GM23338 (cell line): ENCODE measurements around the gene LRP1B. TPM values are rescaled to one million over a fixed set of nuclear protein-coding genes. Genes with fewer than 3 reads are reported as not detected.

Experiments used
- ATAC-seq: fragments of 200-7000 bp; cut with Tn5 transposase; 3 replicates; pipeline ENCODE4 v1.9.1; 2020
- DNase-seq: peaks from one replicate; pipeline ENCODE4 v3.0.0-alpha.2; 2015; ENCODE audit warnings: low spot score
- H2AFZ ChIP-seq: fragments of 200-600 bp; sonication (generic); 2 replicates; pipeline ENCODE4 v1.8.0; 2016; ENCODE audit warnings: antibody characterized with exemption, mild to moderate bottlenecking, moderate library complexity
- H3F3A ChIP-seq: fragments of 200-600 bp; sonication (generic); replicated peaks from 2 replicates; pipeline ENCODE4 v1.8.0; 2017; ENCODE audit warnings: antibody characterized with exemption, mixed run types, low read depth
- H3K27ac ChIP-seq: fragments of 200-600 bp; sonication (generic); 2 replicates; pipeline ENCODE4 v1.6.1; 2016; ENCODE audit warnings: low read depth
- H3K27me3 ChIP-seq: fragments of 200-600 bp; sonication (generic); 2 replicates; pipeline ENCODE4 v1.8.0; 2016; ENCODE audit warnings: mild to moderate bottlenecking, mixed run types, moderate library complexity; ENCODE audit not compliant: insufficient read depth
- H3K36me3 ChIP-seq: fragments of 200-600 bp; sonication (generic); 2 replicates; pipeline ENCODE4 v1.8.0; 2016; ENCODE audit warnings: mild to moderate bottlenecking; ENCODE audit not compliant: insufficient read depth
- H3K4me1 ChIP-seq: fragments of 200-600 bp; sonication (generic); 2 replicates; pipeline ENCODE4 v1.8.0; 2016; ENCODE audit warnings: mild to moderate bottlenecking, moderate library complexity; ENCODE audit not compliant: insufficient read depth
- H3K4me2 ChIP-seq: fragments of 200-600 bp; sonication (generic); 2 replicates; pipeline ENCODE4 v1.7.1; 2017; ENCODE audit warnings: mixed run types
- H3K4me3 ChIP-seq: fragments of 200-600 bp; sonication (generic); 2 replicates; pipeline ENCODE4 v1.6.1; 2016; ENCODE audit warnings: mixed run types
- H3K79me2 ChIP-seq: fragments of 200-600 bp; sonication (generic); replicated peaks from 2 replicates; pipeline ENCODE4 v1.8.0; 2017; ENCODE audit warnings: mild to moderate bottlenecking; ENCODE audit not compliant: insufficient read depth
- H3K9me2 ChIP-seq: fragments of 200-600 bp; sonication (generic); 2 replicates; pipeline ENCODE4 v1.8.0; 2017; ENCODE audit not compliant: insufficient read depth
- H4K20me1 ChIP-seq: fragments of 200-600 bp; sonication (generic); replicated peaks from 2 replicates; pipeline ENCODE4 v1.8.0; 2017; ENCODE audit warnings: mild to moderate bottlenecking; ENCODE audit not compliant: insufficient read depth
- H3K27ac Mint-ChIP-seq: 2 replicates; pipeline ENCODE4 v1.8.0; 2020; ENCODE audit warnings: inconsistent platforms, mild to moderate bottlenecking, moderate library complexity, mixed read lengths
- H3K27me3 Mint-ChIP-seq: 3 replicates; pipeline ENCODE4 v1.8.0; 2022; ENCODE audit warnings: low read depth, mild to moderate bottlenecking, moderate library complexity, mixed read lengths, inconsistent platforms; ENCODE audit not compliant: insufficient read depth, poor library complexity
- H3K36me3 Mint-ChIP-seq: 3 replicates; pipeline ENCODE4 v1.8.0; 2021; ENCODE audit warnings: low read depth, mild to moderate bottlenecking, inconsistent platforms, moderate library complexity, mixed read lengths
- H3K4me1 Mint-ChIP-seq: 3 replicates; pipeline ENCODE4 v1.8.0; 2020; ENCODE audit warnings: mild to moderate bottlenecking, inconsistent platforms, mixed read lengths
- H3K4me3 Mint-ChIP-seq: 3 replicates; pipeline ENCODE4 v1.8.0; 2021; ENCODE audit warnings: moderate library complexity, mild to moderate bottlenecking, inconsistent platforms, mixed read lengths
- H3K9me3 Mint-ChIP-seq: 3 replicates; pipeline ENCODE4 v1.8.0; 2020; ENCODE audit warnings: moderate library complexity, mild to moderate bottlenecking, inconsistent platforms, mixed read lengths
- CREB1 ChIP-seq: fragments of 250-450 bp; sonication (Bioruptor Pico); IDR thresholded peaks from 2 replicates; pipeline ENCODE4 v1.5.0; 2020; ENCODE audit warnings: low read depth, mild to moderate bottlenecking, moderate library complexity
- CTCF ChIP-seq, 2 experiments: fragments of 200-600 bp in 1 of 2; sonication (generic) in 1 of 2; conservative IDR thresholded peaks; 2 replicates each; pipeline versions ENCODE4 v1.5.1 to v1.6.1; 2016 to 2017; ENCODE audit warnings: antibody characterized with exemption in 2 of 2, low read depth in 2 of 2, mild to moderate bottlenecking in 2 of 2, moderate library complexity in 1 of 2
- EZH2 ChIP-seq: fragments of 200-600 bp; sonication (generic); IDR thresholded peaks from one replicate; pipeline ENCODE4 v1.8.0; 2017; ENCODE audit warnings: antibody characterized with exemption, mild to moderate bottlenecking, low read depth; ENCODE audit not compliant: unreplicated experiment
- EZH2phosphoT487 ChIP-seq: fragments of 200-600 bp; sonication (generic); IDR thresholded peaks from one replicate; pipeline ENCODE4 v1.8.1; 2018; ENCODE audit warnings: antibody characterized with exemption; ENCODE audit not compliant: unreplicated experiment
- JUNB ChIP-seq: IDR thresholded peaks from one replicate; pipeline ENCODE4 v1.6.1; 2016; ENCODE audit warnings: antibody characterized with exemption; ENCODE audit not compliant: unreplicated experiment
- NANOG ChIP-seq: IDR thresholded peaks from 2 replicates; pipeline ENCODE4 v1.6.1; 2016; ENCODE audit warnings: antibody characterized with exemption, borderline replicate concordance
- POLR2AphosphoS5 ChIP-seq: IDR thresholded peaks from 2 replicates; pipeline ENCODE4 v1.6.1; 2016; ENCODE audit warnings: antibody characterized with exemption, low read depth
- REST ChIP-seq: IDR thresholded peaks from one replicate; pipeline ENCODE4 v1.6.1; 2018; ENCODE audit warnings: antibody characterized with exemption; ENCODE audit not compliant: unreplicated experiment
- STAT1 ChIP-seq: IDR thresholded peaks from one replicate; pipeline ENCODE4 v1.6.1; 2016; ENCODE audit warnings: antibody characterized with exemption; ENCODE audit not compliant: unreplicated experiment
- ZNF114 ChIP-seq: fragments of 250-450 bp; sonication (Bioruptor Pico); IDR thresholded peaks from 2 replicates; pipeline ENCODE4 v1.5.0; 2020; ENCODE audit warnings: mild to moderate bottlenecking, moderate library complexity
- ZNF331 ChIP-seq: fragments of 250-450 bp; sonication (Bioruptor Pico); IDR thresholded peaks from 2 replicates; pipeline ENCODE4 v1.5.0; 2020; ENCODE audit warnings: low read depth, mild to moderate bottlenecking, moderate library complexity
- ZNF462 ChIP-seq: fragments of 250-450 bp; sonication (Bioruptor Pico); IDR thresholded peaks from 2 replicates; pipeline ENCODE4 v1.5.0; 2020; ENCODE audit warnings: mild to moderate bottlenecking, moderate library complexity
- polyA plus RNA-seq: library from polyadenylated mRNA; unstranded; fragments of >200 nt; fragmentation: Nextera tagmentation; extraction: Ambion mirVana; gene quantifications from 2 replicates; pipeline ENCODE4 v1.2.1, GENCODE V29; 2016
- total RNA-seq: library from RNA; depleted of rRNA; stranded (reverse); fragments of >200 nt; shearing (Covaris generic); gene quantifications from 2 replicates; pipeline ENCODE4 v1.2.3, GENCODE V29; 2014
- TF ChIP-seq, protein P1 (sequence below): IDR thresholded peaks from 2 replicates; pipeline ENCODE4 v1.6.1; 2016; ENCODE audit warnings: antibody characterized with exemption

The LRP1B gene
- total and polyA plus RNA-seq, 2 experiments from 2014 or later: 0.15 to 0.97 TPM

DNA sequence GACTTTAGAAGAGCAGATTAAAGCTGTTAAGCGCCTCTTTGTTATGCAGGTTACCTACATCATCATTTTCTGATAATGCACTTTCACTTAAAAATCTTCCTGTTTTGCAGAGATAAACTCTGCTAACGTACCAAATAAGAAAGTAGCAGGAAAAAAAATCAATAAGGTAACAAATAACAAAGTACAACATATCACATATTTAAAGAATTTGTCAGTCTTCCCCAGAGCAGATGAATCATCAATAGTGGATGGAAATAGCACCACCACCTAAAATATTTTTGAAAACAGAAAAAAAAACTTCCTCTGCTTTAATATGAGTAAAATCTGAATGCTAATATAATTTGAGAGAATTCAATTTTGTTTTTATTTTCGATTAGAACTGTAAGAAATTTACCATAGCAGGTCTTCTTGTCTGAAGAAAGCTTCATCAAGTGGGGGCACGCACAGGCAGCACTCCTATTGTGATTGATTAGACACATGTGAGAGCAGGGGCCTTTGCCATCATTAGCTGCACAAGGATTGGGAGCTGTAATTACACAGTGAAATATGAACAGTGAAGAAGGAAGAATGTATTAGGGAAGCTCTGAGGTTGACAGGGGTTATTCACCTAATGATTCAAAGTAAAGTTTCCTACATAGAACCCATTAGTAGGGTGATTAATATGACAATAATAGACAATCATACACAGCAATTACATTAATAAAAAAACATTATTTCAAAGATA lies 1279.4 kb downstream of the LRP1B start:
- no peaks in the 10 kb centered on the region for H3K27me3 ChIP-seq
- H4K20me1 ChIP-seq: no peaks in the 10 kb centered on the region
- H3K27ac ChIP-seq: no peak overlapping the region
- Mint-ChIP-seq H3K27ac (no peak overlapping the region), H3K36me3 (no peaks in the 10 kb centered on the region), H3K4me3 (no peak overlapping the region), H3K4me1 (peaks cover 8% of the 10 kb centered on the region; the same call in 2 of the 3 replicates), H3K9me3 (no peaks in the 10 kb centered on the region), H3K27me3 (no peaks in the 10 kb centered on the region)
- no peaks in the 10 kb centered on the region for H3K79me2 ChIP-seq
- no peaks in the 10 kb centered on the region for H3K9me2 ChIP-seq
- no peak overlapping the region for H3K4me2 ChIP-seq
- H3K36me3 ChIP-seq: no peaks in the 10 kb centered on the region
- H2AFZ ChIP-seq: no peak overlapping the region
- peaks cover 6% of the 10 kb centered on the region; the same call in 1 of the 2 replicates for H3K4me1 ChIP-seq
- no peak overlapping the region for H3K4me3 ChIP-seq
- H3F3A ChIP-seq: no peaks in the 10 kb centered on the region
- no peak for TF ChIP-seq ZNF114
- TF ChIP-seq JUNB: no peak
- no peak for TF ChIP-seq EZH2
- no peak for TF ChIP-seq ZNF462 (CRISPR knock-in tag)
- no peak for TF ChIP-seq CREB1 (CRISPR knock-in tag)
- TF ChIP-seq REST: no peak
- TF ChIP-seq, protein P1, sequence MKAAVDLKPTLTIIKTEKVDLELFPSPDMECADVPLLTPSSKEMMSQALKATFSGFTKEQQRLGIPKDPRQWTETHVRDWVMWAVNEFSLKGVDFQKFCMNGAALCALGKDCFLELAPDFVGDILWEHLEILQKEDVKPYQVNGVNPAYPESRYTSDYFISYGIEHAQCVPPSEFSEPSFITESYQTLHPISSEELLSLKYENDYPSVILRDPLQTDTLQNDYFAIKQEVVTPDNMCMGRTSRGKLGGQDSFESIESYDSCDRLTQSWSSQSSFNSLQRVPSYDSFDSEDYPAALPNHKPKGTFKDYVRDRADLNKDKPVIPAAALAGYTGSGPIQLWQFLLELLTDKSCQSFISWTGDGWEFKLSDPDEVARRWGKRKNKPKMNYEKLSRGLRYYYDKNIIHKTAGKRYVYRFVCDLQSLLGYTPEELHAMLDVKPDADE: no peak
- TF ChIP-seq POLR2AphosphoS5: no peak
- TF ChIP-seq ZNF331: no peak
- TF ChIP-seq STAT1: no peak
- TF ChIP-seq EZH2phosphoT487: no peak
- no peak for TF ChIP-seq NANOG
- TF ChIP-seq CTCF (conservative IDR thresholded peaks at IDR 0.05; ENCODE audit: low read depth in 2 of 2): no peak
- ATAC-seq (no peak), DNase-seq (no peak)
